BJ (cell line): ENCODE data around the gene NLGN1. TPM values are rescaled to one million over a fixed set of nuclear protein-coding genes. Genes with fewer than 3 reads are reported as not detected.

Experiments
- CTCF ChIA-PET: fragments of 350-600 bp; formaldehyde crosslinking; extraction: SDS; loops from one replicate; lab custom pipeline; 2021; ENCODE audit warnings: antibody characterized with exemption, inconsistent platforms; lab: Yijun Ruan, JAX
- POLR2A ChIA-PET: fragments of 300-600 bp; sonication (Branson Sonifier 250); formaldehyde crosslinking; extraction: SDS; loops from one replicate; lab custom pipeline; 2021; ENCODE audit warnings: antibody characterized with exemption; lab: Charles Lee
- DNase-seq: peaks from one replicate; pipeline ENCODE4 v3.0.0-alpha.2; 2011; ENCODE audit warnings: low read depth
- H3K27me3 ChIP-seq: 2 replicates; pipeline ENCODE4 v1.6.0; 2011; ENCODE audit warnings: low read length; ENCODE audit not compliant: control insufficient read depth, insufficient read depth
- H3K36me3 ChIP-seq: 2 replicates; pipeline ENCODE4 v1.5.1; 2011; ENCODE audit warnings: low read length; ENCODE audit not compliant: control insufficient read depth, insufficient read depth
- H3K4me3 ChIP-seq: 2 replicates; pipeline ENCODE4 v1.5.1; 2011; ENCODE audit warnings: low read depth, mild to moderate bottlenecking, control low read depth, low read length
- polyA plus RNA-seq: library from polyadenylated mRNA; depleted of rRNA; stranded (reverse); fragments of >200 nt; gene quantifications from 2 replicates; pipeline ENCODE4 v1.2.3, GENCODE V29; 2011
- TF ChIP-seq, protein P1 (sequence below): IDR thresholded peaks from 2 replicates; pipeline ENCODE4 v1.5.1; 2011; ENCODE audit warnings: low read depth, mild to moderate bottlenecking, control low read depth, inconsistent platforms, low read length, moderate library complexity; ENCODE audit not compliant: insufficient read depth

The NLGN1 gene
- polyA plus RNA-seq, 1 experiment, result 15.5 TPM

DNA sequence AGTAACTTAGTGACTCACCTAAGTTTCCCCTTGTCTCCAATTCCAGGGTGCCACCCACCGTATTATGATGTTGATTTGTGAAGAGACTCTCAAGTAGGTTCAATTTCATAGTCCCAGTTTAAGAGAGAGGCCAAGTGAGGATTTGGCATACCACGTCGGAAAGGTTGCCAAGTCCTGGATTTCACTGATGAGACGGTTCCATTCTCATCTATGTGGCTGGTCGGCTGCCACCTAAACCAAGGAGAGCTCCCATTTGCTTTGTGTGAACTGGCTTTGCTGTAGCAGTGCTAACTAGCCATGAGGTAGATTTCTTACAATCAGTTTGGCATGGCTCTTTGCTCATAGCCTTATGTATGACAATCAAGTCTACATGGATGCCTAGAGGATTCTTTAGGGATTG lies 653.6 kb downstream of the NLGN1 start:
- ChIA-PET POLR2A (no interaction called here), CTCF (no interaction called here)
- Histone ChIP-seq H3K27me3 (no peaks in the 10 kb centered on the region), H3K36me3 (no peaks in the 10 kb centered on the region), H3K4me3 (no peak overlapping the region)
- TF ChIP-seq, protein P1, sequence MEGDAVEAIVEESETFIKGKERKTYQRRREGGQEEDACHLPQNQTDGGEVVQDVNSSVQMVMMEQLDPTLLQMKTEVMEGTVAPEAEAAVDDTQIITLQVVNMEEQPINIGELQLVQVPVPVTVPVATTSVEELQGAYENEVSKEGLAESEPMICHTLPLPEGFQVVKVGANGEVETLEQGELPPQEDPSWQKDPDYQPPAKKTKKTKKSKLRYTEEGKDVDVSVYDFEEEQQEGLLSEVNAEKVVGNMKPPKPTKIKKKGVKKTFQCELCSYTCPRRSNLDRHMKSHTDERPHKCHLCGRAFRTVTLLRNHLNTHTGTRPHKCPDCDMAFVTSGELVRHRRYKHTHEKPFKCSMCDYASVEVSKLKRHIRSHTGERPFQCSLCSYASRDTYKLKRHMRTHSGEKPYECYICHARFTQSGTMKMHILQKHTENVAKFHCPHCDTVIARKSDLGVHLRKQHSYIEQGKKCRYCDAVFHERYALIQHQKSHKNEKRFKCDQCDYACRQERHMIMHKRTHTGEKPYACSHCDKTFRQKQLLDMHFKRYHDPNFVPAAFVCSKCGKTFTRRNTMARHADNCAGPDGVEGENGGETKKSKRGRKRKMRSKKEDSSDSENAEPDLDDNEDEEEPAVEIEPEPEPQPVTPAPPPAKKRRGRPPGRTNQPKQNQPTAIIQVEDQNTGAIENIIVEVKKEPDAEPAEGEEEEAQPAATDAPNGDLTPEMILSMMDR, result no peak
- no peak for DNase-seq

DNA sequence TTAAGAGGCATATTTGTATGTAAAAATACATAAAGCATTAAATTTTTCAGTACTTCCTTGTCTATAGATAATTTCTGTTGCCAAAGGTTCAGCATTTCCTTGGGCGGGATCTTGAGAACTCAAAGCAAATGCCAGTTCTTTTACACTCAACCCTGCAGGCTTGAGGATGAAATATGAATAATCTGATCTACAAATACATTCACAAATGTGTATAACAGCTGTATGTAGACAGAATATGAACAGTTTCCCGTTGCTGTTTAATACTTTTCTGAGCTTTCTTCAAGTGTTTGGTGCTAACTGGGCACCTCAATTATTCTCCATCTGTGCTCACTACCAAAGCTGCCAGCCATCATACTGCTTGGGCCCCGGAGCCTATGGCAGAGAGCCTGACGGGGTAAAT lies 661.3 kb downstream of the NLGN1 start:
- ChIA-PET CTCF (no interaction called here), POLR2A (no interaction called here)
- Histone ChIP-seq H3K27me3 (no peaks in the 10 kb centered on the region), H3K36me3 (no peaks in the 10 kb centered on the region), H3K4me3 (no peak overlapping the region)
- TF ChIP-seq, protein P1, result no peak
- no peak for DNase-seq

DNA sequence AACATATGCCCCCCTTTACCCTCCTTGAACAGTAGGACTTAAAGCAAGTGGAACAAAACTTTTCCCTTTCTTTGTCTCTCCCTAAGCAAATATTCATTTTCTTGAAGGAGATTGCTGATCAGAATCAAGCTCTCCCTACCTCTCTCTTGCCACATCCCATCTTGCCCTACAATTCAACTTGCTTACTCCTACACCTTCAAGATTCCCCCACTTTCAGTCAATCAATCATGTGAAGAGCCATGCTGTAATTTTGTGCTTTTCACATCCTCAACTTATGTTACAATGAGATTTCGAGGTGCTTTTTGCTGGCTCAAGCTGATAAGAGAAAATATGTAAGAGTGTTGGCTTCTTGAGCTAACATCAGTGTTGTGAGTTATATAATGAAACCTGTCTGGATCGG lies 662.9 kb downstream of the NLGN1 start:
- ChIA-PET CTCF (no interaction called here), POLR2A (no interaction called here)
- DNase-seq, result no peak
- TF ChIP-seq, protein P1, result no peak
- no peaks in the 10 kb centered on the region for H3K27me3 ChIP-seq
- no peak overlapping the region for H3K4me3 ChIP-seq
- no peaks in the 10 kb centered on the region for H3K36me3 ChIP-seq

DNA sequence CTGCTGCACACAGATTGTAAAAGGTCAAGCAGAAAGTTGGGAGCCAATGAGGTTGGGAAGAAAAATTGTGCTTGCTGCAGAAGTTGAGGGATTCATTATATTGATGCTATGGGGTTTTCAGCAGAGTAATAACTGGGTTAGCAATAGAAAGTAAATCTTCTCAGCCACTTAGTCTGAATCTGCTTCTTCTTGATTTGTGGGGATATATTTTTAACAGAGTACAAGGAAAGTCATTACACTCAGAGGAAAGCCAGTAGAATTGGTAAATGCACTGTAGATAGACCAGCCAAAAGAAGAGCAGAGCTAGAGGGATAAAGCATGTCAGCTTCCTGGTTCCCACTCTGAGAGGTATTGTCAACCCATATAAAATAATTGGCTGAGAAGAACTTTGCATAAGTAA lies 663.6 kb downstream of the NLGN1 start:
- DNase-seq, result no peak
- TF ChIP-seq, protein P1, result no peak
- Histone ChIP-seq H3K4me3 (no peak overlapping the region), H3K27me3 (no peaks in the 10 kb centered on the region), H3K36me3 (no peaks in the 10 kb centered on the region)
- ChIA-PET POLR2A (no interaction called here), CTCF (no interaction called here)

DNA sequence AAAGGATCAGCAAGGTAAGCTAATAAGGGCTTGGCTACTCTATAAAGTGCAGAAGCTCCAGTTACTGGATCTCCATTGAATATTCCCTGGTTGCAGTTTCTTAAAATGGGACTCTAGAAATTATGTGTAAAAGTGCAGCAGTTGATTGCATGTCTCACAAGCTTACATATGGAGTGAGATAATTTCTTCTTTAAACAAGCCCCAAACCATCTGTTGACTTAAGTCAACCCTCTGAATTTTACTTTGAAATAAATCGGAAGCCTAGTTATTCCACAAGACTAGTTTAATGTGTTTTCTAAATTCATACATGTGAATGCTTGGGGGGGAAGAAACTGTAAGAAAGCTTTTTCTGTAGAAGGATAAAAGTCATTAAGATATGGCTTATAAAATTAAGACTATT lies 664.2 kb downstream of the NLGN1 start:
- no peak overlapping the region for H3K4me3 ChIP-seq
- H3K36me3 ChIP-seq, result no peaks in the 10 kb centered on the region
- ChIA-PET CTCF (no interaction called here), POLR2A (no interaction called here)
- TF ChIP-seq, protein P1, result no peak
- no peaks in the 10 kb centered on the region for H3K27me3 ChIP-seq
- no peak for DNase-seq
